Thyroid gland (tissue), 4 donors: ENCODE data around the gene CDR2. TPM values are rescaled to one million over a fixed set of nuclear protein-coding genes. Genes with fewer than 3 reads are reported as not detected.

ENCODE experiments used
- DNase-seq, 2 donors: peaks; one replicate each; pipeline ENCODE4 v3.0.0-alpha.2; 2019
- H3K27ac ChIP-seq, 3 donors: fragments of 200-600 bp; sonication (generic); 1 replicate in 2 of 3; 2 replicates in 1 of 3; pipeline ENCODE4 v1.5.1; 2016 to 2019; ENCODE audit warnings: mild to moderate bottlenecking in 1 of 3, moderate library complexity in 1 of 3
- H3K27me3 ChIP-seq: fragments of 200-600 bp; sonication (generic); one replicate; pipeline ENCODE4 v1.5.1; 2019
- H3K36me3 ChIP-seq, 2 donors: fragments of 200-600 bp; sonication (generic); one replicate each; pipeline ENCODE4 v1.5.1; 2016 to 2019
- H3K4me1 ChIP-seq, 2 donors: fragments of 200-600 bp; sonication (generic); one replicate each; pipeline ENCODE4 v1.5.1; 2017 to 2019
- H3K4me3 ChIP-seq, 3 donors: fragments of 200-600 bp; sonication (generic); replicated peaks in 1 of 3; 1 replicate in 2 of 3; 2 replicates in 1 of 3; pipeline ENCODE4 v1.5.1; 2016; ENCODE audit warnings: mild to moderate bottlenecking in 1 of 3
- H3K9me3 ChIP-seq: fragments of 200-600 bp; sonication (generic); one replicate; pipeline ENCODE4 v1.5.1; 2017
- POLR2A ChIP-seq, 2 donors: fragments of 450-650 bp; IDR thresholded peaks; one replicate each; pipeline ENCODE4 v1.6.1; 2017; ENCODE audit warnings: antibody characterized with exemption in 2 of 2, mild to moderate bottlenecking in 2 of 2, moderate library complexity in 1 of 2
- WGBS, 2 donors: methylation state at CpG; one replicate each; pipeline ENCODE4 v1.1.5; 2017; 5-methylcytosine and 5-hydroxymethylcytosine counted together
- intact Hi-C: fragments of 100-400 bp; cut with DNase I; formaldehyde crosslinking; loops from one replicate; pipeline ENCODE4 v1.15.1; 2023
- total RNA-seq, 4 donors: library from RNA; depleted of rRNA; stranded (reverse); fragments of >200 nt; gene quantifications; one replicate each; pipeline ENCODE4 v1.2.3, GENCODE V29; 2016
- TF ChIP-seq, protein P1 (sequence below), 6 experiments: fragments of 200-600 bp in 3 of 6; fragments of 450-650 bp in 3 of 6; sonication (generic) in 3 of 6; IDR thresholded peaks; one replicate each; pipeline ENCODE4 v1.5.1; 2016 to 2019; ENCODE audit warnings: antibody characterized with exemption in 6 of 6, mild to moderate bottlenecking in 2 of 6, inconsistent platforms in 1 of 6, moderate library complexity in 1 of 6

CDR2 gene
- total RNA-seq, 4 donors from 2014 or later = 55.5 to 92.8 (median 79.2) TPM

DNA sequence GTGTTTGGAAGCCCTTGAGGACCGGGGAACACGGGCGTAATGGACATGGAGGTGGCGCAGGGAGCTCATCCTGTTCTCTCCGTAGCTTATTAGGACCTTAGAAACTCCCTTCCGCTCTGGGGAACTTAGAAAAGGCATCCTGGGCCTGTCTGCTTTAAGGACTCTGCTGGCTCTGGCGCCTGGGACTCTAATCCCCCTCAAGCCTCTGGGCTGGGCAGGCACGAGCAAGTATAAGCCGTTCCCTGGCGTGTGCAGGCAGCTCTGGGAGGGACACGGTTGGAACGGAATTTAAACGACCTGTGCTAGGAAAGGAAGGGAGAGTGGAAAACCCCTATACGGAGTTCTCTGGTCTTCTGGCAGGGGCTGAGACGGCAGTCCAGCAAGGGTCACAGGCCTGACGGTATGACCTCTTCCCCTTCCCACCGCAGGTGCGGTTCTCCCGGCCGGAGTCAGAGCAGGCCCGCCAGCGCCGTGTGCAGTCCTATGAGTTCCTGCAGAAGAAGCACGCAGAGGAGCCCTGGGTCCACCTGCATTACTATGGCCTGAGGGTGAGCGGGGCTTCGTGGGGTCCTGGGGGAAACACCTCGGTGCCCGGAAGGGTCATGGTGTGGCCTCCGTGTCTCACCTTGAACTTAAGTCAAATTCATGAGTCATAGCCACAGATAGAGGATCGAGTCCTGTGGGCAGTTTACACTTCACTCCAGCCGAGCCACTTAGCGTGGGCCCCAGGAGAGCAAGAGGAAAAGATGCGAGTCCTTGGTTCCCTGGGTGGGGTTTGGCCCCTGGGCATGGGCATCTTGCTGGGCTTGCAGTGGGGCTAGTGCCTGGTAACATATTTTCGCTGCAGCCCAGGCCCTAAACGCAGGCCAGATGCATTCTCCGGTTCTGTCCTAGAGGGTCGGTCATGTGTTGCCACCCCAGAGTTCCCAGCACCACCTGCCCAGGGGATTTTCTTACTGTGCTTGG lies 59.5 kb downstream of the CDR2 start:
- Histone ChIP-seq H3K36me3 (peaks cover 60 to 71% of the 10 kb centered on the region in 2 donors), H3K27me3 (no peaks in the 10 kb centered on the region), H3K27ac (no peak overlapping the region), H3K4me3 (no peak overlapping the region), H3K9me3 (no peaks in the 10 kb centered on the region), H3K4me1 (no peaks in the 10 kb centered on the region)
- intact Hi-C loops = no loop called here
- no peak for TF ChIP-seq POLR2A (IDR thresholded peaks at IDR 0.05)
- TF ChIP-seq, protein P1, sequence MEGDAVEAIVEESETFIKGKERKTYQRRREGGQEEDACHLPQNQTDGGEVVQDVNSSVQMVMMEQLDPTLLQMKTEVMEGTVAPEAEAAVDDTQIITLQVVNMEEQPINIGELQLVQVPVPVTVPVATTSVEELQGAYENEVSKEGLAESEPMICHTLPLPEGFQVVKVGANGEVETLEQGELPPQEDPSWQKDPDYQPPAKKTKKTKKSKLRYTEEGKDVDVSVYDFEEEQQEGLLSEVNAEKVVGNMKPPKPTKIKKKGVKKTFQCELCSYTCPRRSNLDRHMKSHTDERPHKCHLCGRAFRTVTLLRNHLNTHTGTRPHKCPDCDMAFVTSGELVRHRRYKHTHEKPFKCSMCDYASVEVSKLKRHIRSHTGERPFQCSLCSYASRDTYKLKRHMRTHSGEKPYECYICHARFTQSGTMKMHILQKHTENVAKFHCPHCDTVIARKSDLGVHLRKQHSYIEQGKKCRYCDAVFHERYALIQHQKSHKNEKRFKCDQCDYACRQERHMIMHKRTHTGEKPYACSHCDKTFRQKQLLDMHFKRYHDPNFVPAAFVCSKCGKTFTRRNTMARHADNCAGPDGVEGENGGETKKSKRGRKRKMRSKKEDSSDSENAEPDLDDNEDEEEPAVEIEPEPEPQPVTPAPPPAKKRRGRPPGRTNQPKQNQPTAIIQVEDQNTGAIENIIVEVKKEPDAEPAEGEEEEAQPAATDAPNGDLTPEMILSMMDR (IDR thresholded peaks at IDR 0.05) = no peak
- WGBS, 2 donors = 91 to 92% methylated on average over 31 of the region's 37 CpGs
- no peak for DNase-seq

DNA sequence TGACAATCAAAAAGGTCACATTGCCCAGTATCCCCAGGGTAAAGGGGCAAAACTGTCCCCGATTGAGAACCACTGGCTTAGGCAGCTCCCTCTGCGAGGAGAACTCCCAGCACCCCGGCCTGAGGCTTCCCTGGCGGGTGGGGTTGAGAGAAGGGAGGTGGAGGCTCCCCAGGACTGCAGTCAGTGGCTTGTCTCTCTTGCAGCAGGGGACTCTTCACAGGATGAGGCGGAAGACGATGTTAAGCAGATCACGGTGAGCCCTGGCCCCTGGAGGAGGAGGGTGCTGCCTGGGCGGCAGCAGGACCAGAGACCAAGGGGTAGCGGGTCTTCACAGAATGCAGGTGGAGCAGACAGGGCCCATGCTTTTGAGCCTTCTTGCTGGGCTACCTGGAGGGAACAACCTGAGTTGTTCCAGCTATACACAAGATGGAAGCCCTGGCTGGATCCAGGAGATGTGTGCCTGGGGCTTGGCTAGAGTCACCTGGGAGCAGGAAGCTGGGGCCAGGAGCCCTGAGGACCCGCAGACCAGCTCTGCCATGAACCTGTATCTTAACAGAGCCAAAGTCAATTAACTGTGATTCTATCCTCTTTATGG lies 60.4 kb downstream of the CDR2 start:
- 95 to 96% methylated on average over 10 of the region's 10 CpGs for WGBS, 2 donors
- TF ChIP-seq, protein P1 (IDR thresholded peaks at IDR 0.05) = no peak
- no peak for TF ChIP-seq POLR2A (IDR thresholded peaks at IDR 0.05)

DNA sequence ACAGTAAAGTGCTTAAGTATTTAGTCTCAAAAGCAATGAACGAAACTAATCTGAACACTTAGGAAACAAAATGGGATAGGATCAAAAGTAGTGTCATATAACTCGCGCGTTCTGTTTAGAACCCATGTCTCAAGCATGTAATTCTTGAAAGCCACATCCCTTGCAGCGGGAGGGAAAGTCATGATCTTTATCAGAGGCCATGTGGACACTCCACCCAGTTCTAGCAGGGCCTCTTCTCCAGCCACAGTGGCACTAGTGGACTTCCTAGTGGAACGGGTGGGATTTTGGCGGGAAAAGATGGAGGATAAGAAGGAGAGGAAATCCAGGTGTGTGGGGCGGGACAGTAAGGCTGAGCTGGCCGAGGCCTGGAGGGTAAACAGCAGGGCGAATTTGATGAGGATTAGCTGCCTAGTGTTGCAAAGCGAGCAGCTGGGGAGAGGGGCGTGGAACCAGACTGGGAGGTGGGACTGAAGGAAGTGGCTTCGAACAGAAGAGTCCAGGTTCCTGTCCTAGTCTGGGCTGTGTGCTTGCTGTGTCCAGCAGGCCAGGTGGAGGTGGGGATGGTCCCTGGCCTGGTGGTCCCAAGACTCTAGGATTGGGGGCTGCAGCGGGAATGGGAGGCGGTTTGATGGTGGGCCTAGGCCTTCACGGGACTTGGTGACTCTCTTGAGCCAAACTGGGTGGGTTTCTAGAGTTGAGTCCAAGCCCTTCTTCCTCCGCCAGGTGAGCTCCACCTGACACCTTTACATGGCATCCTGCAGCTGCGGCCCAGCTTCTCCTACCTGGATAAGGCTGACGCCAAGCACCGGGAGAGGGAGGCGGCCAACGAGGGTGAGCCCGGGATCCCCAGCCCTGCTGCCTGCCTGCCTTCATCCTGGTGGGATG lies 61.3 kb downstream of the CDR2 start:
- Histone ChIP-seq H3K27me3 (no peaks in the 10 kb centered on the region), H3K9me3 (no peaks in the 10 kb centered on the region), H3K36me3 (peaks cover 68 to 69% of the 10 kb centered on the region in 2 donors), H3K27ac (no peak overlapping the region), H3K4me1 (no peaks in the 10 kb centered on the region), H3K4me3 (no peak overlapping the region)
- 95% methylated on average over 15 to 23 of the region's 23 CpGs for WGBS, 2 donors
- TF ChIP-seq POLR2A (IDR thresholded peaks at IDR 0.05) = no peak
- TF ChIP-seq, protein P1 (IDR thresholded peaks at IDR 0.05) = no peak
- intact Hi-C loops = no loop called here
- no peak for DNase-seq

More for the DNA sequence above, 60.4 kb downstream of the CDR2 start:
- DNase-seq = no peak
- intact Hi-C loops = no loop called here
- Histone ChIP-seq H3K36me3 (peaks cover 66 to 72% of the 10 kb centered on the region in 2 donors), H3K4me3 (no peak overlapping the region), H3K27ac (no peak overlapping the region), H3K27me3 (no peaks in the 10 kb centered on the region), H3K4me1 (no peaks in the 10 kb centered on the region), H3K9me3 (no peaks in the 10 kb centered on the region)

DNA sequence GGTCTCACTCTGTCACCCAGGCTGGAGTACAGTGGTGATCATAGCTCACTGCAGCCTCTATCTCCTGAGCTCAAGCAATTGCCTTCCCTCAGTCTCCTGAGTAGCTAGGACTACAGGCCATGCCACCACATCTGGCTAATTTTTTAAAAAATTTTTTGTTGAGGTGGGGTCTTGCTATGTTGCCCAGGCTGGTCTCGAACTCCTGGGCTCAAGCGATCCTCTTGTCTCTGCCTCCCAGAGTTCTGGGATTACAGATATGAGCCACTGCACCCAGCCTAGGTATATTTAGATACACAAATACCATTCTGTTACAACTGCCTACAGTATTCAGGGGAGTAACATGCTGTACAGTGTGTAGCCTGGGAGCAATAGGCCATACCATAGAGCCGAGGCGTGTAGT lies 62.9 kb downstream of the CDR2 start:
- peaks cover 52 to 68% of the 10 kb centered on the region in 2 donors for H3K36me3 ChIP-seq
- H3K9me3 ChIP-seq = no peaks in the 10 kb centered on the region
- no peak for DNase-seq
- no peaks in the 10 kb centered on the region for H3K4me1 ChIP-seq
- H3K4me3 ChIP-seq = no peak overlapping the region
- intact Hi-C loops = no loop called here
- H3K27me3 ChIP-seq = no peaks in the 10 kb centered on the region
- TF ChIP-seq, protein P1 (IDR thresholded peaks at IDR 0.05) = no peak
- TF ChIP-seq POLR2A (IDR thresholded peaks at IDR 0.05) = no peak
- no peak overlapping the region for H3K27ac ChIP-seq
- WGBS, 2 donors = 97 to 100% methylated on average over 4 of the region's 4 CpGs
